ENCODE results near the gene ZNF532. TPM values are rescaled to one million over a fixed set of nuclear protein-coding genes. Genes with fewer than 3 reads are reported as not detected.

Gene ZNF532
- total and polyA plus RNA-seq, 2 donors (not counting 3 experiments of a cell fraction or from before 2014, with no cell fraction given): 42.3 to 70.1 TPM

- TF ChIP-seq, protein P1, sequence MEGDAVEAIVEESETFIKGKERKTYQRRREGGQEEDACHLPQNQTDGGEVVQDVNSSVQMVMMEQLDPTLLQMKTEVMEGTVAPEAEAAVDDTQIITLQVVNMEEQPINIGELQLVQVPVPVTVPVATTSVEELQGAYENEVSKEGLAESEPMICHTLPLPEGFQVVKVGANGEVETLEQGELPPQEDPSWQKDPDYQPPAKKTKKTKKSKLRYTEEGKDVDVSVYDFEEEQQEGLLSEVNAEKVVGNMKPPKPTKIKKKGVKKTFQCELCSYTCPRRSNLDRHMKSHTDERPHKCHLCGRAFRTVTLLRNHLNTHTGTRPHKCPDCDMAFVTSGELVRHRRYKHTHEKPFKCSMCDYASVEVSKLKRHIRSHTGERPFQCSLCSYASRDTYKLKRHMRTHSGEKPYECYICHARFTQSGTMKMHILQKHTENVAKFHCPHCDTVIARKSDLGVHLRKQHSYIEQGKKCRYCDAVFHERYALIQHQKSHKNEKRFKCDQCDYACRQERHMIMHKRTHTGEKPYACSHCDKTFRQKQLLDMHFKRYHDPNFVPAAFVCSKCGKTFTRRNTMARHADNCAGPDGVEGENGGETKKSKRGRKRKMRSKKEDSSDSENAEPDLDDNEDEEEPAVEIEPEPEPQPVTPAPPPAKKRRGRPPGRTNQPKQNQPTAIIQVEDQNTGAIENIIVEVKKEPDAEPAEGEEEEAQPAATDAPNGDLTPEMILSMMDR (IDR thresholded peaks at IDR 0.05; ENCODE audit: extremely low read depth in 1 of 2, insufficient read depth in 1 of 2, low read depth in 1 of 2, low read length in 2 of 2): no peak
- no peak for TF ChIP-seq POLR2AphosphoS5 (IDR thresholded peaks at IDR 0.05; ENCODE audit: insufficient read depth, low read depth, low read length)
- TF ChIP-seq EZH2 (IDR thresholded peaks at IDR 0.05; ENCODE audit: borderline replicate concordance, low read depth, low read length, severe bottlenecking): no peak
- ChIA-PET CTCF (no interaction called here), POLR2A (no interaction called here)
- Histone ChIP-seq H3K9ac (replicated peaks; ENCODE audit: extremely low read depth, insufficient read depth, low read length) (no peak overlapping the region), H3K4me3 (replicated peaks in 1 of 3; ENCODE audit: insufficient read depth in 1 of 3, low read depth in 1 of 3, low read length in 3 of 3) (no peak overlapping the region), H3K4me1 (ENCODE audit: control insufficient read depth, extremely low read depth, insufficient read depth, low read length) (peaks cover 23% of the 10 kb centered on the region), H3K36me3 (ENCODE audit: control insufficient read depth in 2 of 2, extremely low read depth in 1 of 2, insufficient read depth in 2 of 2, low read length in 2 of 2) (no peaks in the 10 kb centered on the region), H4K20me1 (replicated peaks; ENCODE audit: control insufficient read depth, extremely low read depth, insufficient read depth, low read length) (no peaks in the 10 kb centered on the region), H3K4me2 (ENCODE audit: insufficient read depth, low read length) (no peak overlapping the region), H3K79me2 (ENCODE audit: control insufficient read depth, insufficient read depth, low read length) (no peaks in the 10 kb centered on the region), H3K9me1 (replicated peaks; ENCODE audit: control insufficient read depth, extremely low read depth, insufficient read depth, low read length) (no peaks in the 10 kb centered on the region), H2AFZ (ENCODE audit: low read depth, low read length) (no peak overlapping the region), H3K9me3 (replicated peaks; ENCODE audit: control insufficient read depth, insufficient read depth, low read length) (no peaks in the 10 kb centered on the region), H3K27ac (ENCODE audit: insufficient read depth, low read depth, low read length) (no peak overlapping the region), H3K27me3 (ENCODE audit: control insufficient read depth in 2 of 2, insufficient read depth in 2 of 2, low read length in 2 of 2) (no peaks in the 10 kb centered on the region)
- no peak for DNase-seq (ENCODE audit: low read depth, low spot score)
- BruUV-seq (replicated peaks): no TSS peak
- intact Hi-C loops (cut with micrococcal nuclease) (loop anchor here (5.0 kb wide), 1 partner anchor 889 kb away; no protein-coding TSS in a partner anchor), dilution Hi-C loops (cut with MboI; ENCODE audit: extremely low pct_ligation_motif_present, low sequenced_read_pairs) (no loop called here)
- FAIRE-seq: peak; percentile 8
Measured at GRCh38 chr18:58998401-58999203, 133.9 kb downstream of the ZNF532 start.

- POLR2A ChIA-PET: no interaction called here
- dilution Hi-C loops (cut with MboI; ENCODE audit: extremely low pct_ligation_motif_present, low sequenced_read_pairs): no loop called here
- TF ChIP-seq, protein P2, sequence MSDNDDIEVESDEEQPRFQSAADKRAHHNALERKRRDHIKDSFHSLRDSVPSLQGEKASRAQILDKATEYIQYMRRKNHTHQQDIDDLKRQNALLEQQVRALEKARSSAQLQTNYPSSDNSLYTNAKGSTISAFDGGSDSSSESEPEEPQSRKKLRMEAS (IDR thresholded peaks at IDR 0.05; ENCODE audit: insufficient read depth, insufficient read length): no peak
- TF ChIP-seq POLR2A (IDR thresholded peaks at IDR 0.05; ENCODE audit: low read depth, low read length): no peak
- TF ChIP-seq GATA2 (IDR thresholded peaks at IDR 0.05; ENCODE audit: insufficient read depth, insufficient read length, low read depth, low read length): no peak
- TF ChIP-seq, protein P1 (IDR thresholded peaks at IDR 0.05; ENCODE audit: extremely low read depth in 1 of 2, insufficient read depth in 1 of 2, low read depth in 1 of 2, low read length in 2 of 2): no peak
- TF ChIP-seq MYC (IDR thresholded peaks at IDR 0.05; ENCODE audit: low read depth, low read length): no peak
- TF ChIP-seq JUN (IDR thresholded peaks at IDR 0.05; ENCODE audit: borderline replicate concordance, insufficient read depth, insufficient read length, low read depth): no peak
- TF ChIP-seq EZH2 (IDR thresholded peaks at IDR 0.05; ENCODE audit: borderline replicate concordance, low read depth, low read length, severe bottlenecking): no peak
- TF ChIP-seq FOS (IDR thresholded peaks at IDR 0.05; ENCODE audit: borderline replicate concordance, insufficient read depth, low read length): no peak
- no peak for TF ChIP-seq POLR2AphosphoS5 (IDR thresholded peaks at IDR 0.05; ENCODE audit: insufficient read depth, low read depth, low read length)
Measured at GRCh38 chr18:59001166-59001565, 136.5 kb downstream of the ZNF532 start.

More at GRCh38 chr18:59001166-59001565, 136.5 kb downstream of the ZNF532 start:
- Histone ChIP-seq H3K27ac (ENCODE audit: insufficient read depth, low read depth, low read length) (no peak overlapping the region), H3K9me1 (replicated peaks; ENCODE audit: control insufficient read depth, extremely low read depth, insufficient read depth, low read length) (no peaks in the 10 kb centered on the region), H4K20me1 (replicated peaks; ENCODE audit: control insufficient read depth, extremely low read depth, insufficient read depth, low read length) (no peaks in the 10 kb centered on the region), H3K79me2 (ENCODE audit: control insufficient read depth, insufficient read depth, low read length) (no peaks in the 10 kb centered on the region), H3K4me3 (replicated peaks in 1 of 3; ENCODE audit: insufficient read depth in 1 of 3, low read depth in 1 of 3, low read length in 3 of 3) (no peak overlapping the region), H3K4me2 (ENCODE audit: insufficient read depth, low read length) (no peak overlapping the region), H2AFZ (ENCODE audit: low read depth, low read length) (no peak overlapping the region), H3K36me3 (ENCODE audit: control insufficient read depth in 2 of 2, extremely low read depth in 1 of 2, insufficient read depth in 2 of 2, low read length in 2 of 2) (no peaks in the 10 kb centered on the region), H3K9ac (replicated peaks; ENCODE audit: extremely low read depth, insufficient read depth, low read length) (no peak overlapping the region), H3K27me3 (ENCODE audit: control insufficient read depth in 2 of 2, insufficient read depth in 2 of 2, low read length in 2 of 2) (no peaks in the 10 kb centered on the region), H3K4me1 (ENCODE audit: control insufficient read depth, extremely low read depth, insufficient read depth, low read length) (peaks cover 19% of the 10 kb centered on the region), H3K9me3 (replicated peaks; ENCODE audit: control insufficient read depth, insufficient read depth, low read length) (no peaks in the 10 kb centered on the region)
- no peak for FAIRE-seq
- DNase-seq (ENCODE audit: low read depth, low spot score): no peak
- BruUV-seq (replicated peaks): no TSS peak
- CTCF ChIA-PET: no interaction called here
- intact Hi-C loops (cut with micrococcal nuclease): no loop called here
